HG03378 (cell line): ENCODE results near the gene SETX.
"Not testable (repeated sequence)": the region's sequence is repeated elsewhere in the genome, so short reads cannot be mapped to it uniquely, and the experiment has no call there.

Source experiments
- ATAC-seq: cut with Tn5 transposase; IDR thresholded peaks from one replicate; pipeline ENCODE4 v1.9.1; 2021; ENCODE audit warnings: mild to moderate bottlenecking, moderate library complexity; ENCODE audit not compliant: unreplicated experiment

SETX gene

DNA sequence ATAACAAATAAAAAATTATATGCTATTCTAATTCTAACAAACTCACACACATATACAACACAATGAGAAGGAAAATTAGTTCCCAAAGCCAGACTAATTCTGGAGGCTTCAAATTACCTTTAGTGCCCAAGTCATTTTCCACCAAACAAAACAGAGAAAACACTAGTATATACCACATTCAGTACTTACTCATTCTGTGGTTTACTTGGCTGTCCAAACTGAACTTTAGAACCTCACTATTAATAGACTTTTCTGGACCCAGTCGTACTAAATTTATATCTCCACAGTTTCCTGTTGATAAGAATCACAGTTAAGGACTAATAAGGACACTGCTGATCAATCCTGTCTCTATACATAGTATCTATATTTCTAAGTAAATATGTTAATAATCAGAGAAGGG lies 66.4 kb downstream of the SETX start:
- ATAC-seq: no peak

- no peak for ATAC-seq
Observed at GRCh38 chr9:132287256-132287760, 67.5 kb downstream of the SETX start.

GRCh38 chr9:132283863-132284262 lies 70.9 kb downstream of the SETX start:
- no peak for ATAC-seq

DNA sequence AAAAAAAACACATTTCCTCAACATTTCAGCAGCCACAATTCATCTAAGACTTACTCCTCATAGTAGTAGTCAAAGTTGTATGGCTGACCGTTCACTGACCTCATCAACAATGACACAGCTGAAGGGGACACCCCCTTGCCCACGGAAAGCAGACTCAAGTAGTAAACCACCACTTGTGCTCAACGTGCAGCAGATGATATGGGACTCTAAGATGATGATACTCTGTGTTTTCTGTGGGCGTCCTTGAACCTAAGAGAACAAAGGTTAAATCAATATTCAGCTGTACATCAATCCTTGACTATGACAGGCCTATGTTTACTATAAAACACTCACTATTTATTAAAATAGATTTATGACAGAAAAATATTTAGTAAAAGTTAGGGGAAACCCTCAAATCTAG lies 71.6 kb downstream of the SETX start:
- ATAC-seq: no peak

DNA sequence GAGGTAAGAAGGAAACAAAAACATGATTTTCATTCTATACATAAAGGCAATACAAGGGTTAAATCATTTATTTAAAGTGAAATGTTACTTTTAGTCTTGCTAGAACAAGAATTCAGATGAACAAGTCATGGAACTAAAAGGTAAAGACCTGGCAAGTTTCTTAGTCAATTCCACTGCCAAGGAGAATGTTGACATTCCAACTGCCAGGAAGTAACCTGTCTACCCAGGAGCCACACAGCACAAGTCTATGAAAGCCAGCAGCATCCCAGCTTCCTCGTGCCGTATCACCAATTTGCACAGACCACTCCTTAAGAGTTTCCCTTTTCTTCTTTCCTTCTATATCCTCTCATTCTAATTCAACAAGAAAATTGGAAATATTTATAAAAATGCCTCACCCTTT lies 79.9 kb downstream of the SETX start:
- no peak for ATAC-seq

GRCh38 chr9:132269704-132270516 lies 84.9 kb downstream of the SETX start:
- ATAC-seq: not testable (repeated sequence)

DNA sequence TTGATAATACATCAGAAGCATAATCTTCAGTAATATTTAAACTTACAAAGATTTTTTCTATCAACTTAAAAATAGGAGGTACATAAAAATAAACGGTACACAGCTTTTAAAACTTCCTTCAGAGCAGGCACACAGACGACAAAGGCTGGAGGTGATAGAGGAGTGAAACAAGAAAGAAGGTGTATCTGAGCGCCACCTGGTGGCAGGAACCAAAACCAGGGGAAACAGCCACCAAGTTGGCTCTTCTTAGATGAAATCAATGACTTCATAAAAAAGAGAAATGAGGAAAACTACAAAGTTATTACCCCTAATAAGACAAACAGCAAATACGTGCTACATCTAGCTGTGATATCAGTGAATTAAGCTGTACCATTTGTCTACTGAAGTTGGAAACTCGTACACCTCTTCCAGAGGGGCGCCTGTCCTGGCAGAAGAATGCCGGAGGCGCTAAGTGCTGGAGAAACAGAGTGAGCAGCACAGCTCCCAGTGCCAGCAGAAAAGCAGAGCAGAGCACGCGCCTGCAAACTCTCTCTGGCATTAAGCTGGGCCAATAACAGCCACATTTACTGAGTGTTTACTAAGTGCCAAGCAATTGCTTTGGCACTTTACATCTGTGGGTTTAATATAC lies 85.9 kb downstream of the SETX start:
- no peak for ATAC-seq

DNA sequence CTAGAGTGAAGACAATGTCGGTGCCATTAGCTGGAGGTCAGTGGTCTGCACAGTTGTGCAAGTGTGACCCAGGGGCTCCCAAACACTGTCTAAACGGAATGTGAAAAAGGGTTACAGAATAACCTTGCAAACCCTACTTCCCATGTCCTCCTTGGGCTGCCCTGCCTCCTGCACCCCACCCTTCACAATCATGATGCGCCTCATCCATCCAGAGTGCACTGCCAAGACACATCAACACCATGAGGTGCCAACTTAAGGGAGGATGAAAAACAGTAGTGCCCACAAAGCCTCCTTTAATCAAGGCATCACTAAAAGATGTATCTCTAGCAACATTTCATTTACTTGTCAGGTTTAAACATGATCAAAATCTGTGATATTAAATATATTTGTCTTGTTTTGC lies 87.1 kb downstream of the SETX start:
- ATAC-seq: no peak

GRCh38 chr9:132266017-132266416 lies 88.8 kb downstream of the SETX start:
- ATAC-seq: no peak

DNA sequence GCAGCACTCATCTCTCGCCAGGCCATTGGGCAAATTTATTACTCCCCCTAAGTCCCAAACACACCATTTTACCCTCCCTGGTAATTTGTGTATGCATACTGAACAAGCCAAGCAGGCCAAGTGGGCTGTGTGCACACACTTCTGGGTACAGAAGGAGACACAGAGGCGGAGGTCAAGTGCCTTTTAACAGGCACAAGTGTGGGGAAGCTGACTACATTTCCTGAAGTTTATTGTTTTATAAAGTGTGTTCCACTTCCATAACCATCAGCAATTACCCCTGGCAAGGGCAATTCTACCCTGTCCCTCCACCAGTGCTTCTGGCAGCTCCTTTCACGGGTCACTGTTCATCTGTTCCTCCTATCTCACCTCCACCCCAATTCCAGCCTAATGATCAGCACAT lies 93.9 kb downstream of the SETX start:
- ATAC-seq: no peak

DNA sequence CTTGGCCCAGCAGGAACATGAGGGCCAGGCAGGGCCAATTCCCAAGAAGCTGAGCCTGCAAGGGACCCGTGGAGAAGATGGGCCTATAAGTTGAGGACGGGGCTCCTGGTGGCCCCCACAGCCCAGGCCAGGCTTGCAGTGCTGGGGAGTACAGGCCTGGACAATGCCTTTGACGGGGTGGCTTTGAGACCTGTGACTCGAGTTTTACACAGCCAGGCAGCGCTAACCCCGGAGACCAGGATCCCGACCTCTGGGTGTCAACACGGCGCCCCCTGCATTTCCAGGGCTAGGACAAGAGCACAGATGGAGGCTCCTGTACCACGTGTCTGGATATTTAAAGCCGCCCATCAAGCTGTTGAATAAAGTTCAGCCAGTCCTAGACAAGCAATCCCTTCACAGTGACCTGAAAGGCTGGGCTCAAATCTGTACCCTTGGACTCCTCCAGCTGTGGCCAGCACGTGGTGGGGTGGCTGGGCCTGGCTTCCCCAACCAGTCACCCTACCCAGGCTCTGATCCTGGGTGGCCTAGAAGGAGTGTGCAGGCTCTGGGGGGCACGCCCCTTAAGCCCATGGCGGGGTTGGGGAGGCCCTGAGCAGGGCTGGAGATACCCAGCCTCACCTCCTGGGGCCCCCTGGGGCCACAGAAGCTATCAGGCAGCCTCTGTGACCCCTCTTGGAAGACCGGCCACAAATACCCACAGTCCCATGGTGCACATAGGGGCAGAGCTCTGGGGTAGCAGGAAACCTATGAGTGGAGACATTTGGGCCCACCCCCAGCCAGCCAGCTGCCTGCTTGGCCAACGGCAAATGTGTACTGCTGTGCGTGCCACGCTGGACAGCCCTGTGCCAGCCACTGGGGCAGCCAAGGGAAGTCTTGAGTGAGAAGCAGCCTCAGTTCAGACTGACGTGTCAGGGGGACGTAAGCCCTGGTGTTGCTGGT lies 104.2 kb downstream of the SETX start:
- no peak for ATAC-seq

GRCh38 chr9:132249690-132250089 lies 105.1 kb downstream of the SETX start:
- ATAC-seq: no peak

DNA sequence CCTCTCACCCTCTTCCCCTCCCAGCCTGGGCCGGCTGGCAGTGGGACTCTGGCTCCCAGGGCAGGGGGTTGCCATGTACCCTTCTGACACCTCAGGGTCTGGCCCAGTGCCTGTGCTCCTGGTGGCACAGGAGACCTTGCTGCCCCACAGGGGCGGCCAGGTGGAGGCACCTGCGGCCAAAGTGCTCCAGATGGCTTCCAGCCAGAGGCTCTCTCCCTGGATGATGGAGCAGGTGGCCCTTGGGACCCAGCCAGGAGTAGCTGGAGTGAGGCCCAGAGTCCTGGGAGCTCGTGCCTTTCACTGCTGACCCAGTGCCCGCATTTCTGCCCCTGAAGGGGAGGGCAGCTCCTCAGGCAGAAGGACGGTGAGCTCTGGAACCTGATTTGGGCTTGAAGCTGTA lies 105.7 kb downstream of the SETX start:
- ATAC-seq: no peak

- ATAC-seq: no peak
Observed at GRCh38 chr9:132247942-132248341, 106.8 kb downstream of the SETX start.

DNA sequence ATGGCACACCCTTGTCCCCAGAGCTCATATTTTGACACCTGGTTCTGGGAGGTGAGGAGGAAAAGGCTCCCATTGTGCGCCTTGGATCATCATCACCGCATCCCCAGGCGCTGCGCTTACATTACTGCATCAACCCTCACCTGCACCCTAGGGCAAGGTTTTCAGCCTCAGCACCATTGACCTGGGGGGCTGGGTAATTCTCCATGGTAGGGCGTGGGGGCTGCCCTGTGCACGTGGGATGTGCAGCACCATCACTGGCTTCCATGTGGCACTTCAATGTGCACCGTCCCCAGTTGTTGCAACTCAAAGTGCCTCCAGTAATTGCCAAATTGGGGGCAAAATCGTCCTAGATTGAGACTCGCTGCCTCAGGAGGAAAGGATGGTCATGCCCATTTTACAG lies 109.3 kb downstream of the SETX start:
- no peak for ATAC-seq

DNA sequence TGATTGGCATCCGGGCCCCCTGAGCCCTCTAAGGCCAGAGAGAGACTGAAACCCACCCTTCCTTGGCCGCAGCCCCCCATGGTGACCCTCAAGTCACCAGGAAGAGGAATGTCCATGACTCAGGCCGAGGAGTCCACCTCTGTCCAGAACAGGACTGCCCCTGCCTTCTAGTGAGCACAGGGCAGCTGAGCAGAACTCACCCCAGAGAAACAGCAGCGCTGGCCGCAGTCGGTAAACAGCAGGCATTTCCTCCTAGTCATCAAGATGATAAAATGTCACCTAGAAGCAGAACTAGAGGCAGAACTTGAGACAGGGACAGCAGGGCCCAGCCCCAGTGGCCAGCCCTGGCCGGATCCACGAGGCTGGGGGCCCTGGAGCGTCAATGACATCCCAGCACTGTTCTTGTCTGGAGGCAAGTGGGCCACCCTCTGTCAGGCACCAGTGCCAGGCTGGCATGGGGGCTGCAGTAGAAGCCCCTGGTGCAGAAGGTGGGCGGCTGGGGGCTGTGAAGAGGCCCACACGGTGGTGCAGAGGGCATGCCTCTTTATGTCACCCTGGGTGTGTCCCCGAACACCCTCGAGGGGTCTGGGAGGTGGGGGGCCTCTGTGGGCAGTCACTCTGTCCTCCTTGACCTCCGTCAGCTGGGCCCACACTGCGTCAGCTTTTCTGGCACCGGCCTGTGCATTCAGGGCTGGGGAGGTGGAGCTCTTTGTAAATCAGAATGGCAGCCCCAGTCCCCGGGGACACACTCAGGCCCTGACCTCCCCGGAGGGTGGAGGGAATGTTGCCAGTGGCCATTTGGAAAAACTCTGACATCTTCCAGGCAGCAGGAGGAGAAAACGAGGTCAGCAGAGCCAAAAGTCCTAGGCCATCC lies 110.0 kb downstream of the SETX start:
- ATAC-seq: no peak

DNA sequence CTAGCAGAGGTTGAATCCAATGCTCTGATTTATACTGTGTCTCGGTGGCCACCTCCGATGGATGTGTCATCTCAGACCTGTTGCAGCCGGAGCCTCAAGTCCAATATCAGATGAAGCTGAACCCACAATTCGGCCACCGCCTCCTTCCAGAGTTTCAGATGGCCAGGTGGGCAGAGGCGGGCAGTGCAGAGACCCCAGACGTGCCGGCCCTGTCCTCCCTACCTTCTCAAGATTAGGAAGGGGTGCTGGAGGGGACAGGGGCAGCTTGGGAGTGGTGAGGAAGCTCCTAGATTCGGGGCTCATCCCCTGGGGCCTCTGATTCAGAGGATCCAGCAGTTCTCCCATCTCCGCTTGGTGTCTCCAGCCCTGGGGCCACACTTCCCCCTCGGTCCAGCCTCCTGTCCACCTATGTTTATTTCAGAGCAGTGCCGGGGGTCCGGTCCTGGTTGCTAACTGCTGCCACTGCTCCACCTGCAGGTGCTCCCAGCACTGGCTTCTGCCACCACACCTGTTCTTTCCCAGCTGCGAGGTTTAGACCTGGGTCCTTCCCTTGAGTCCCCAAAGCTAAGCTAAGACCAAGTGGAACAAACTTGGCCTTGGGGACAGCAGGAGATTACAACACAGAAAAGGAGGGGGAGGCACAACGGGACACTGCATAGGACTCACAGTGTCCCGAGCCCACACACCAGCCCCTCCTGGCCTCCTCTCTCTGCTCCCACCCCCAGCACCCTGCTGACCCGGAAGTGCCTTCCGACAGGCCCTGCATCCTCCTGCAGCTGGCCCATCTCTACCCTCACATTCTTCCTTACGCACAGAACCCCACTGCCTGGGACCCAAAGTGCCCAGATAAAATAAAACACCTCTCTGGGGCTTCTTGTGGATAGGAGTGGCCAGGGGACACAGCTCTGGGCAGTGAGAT lies 111.4 kb downstream of the SETX start:
- ATAC-seq: no peak

DNA sequence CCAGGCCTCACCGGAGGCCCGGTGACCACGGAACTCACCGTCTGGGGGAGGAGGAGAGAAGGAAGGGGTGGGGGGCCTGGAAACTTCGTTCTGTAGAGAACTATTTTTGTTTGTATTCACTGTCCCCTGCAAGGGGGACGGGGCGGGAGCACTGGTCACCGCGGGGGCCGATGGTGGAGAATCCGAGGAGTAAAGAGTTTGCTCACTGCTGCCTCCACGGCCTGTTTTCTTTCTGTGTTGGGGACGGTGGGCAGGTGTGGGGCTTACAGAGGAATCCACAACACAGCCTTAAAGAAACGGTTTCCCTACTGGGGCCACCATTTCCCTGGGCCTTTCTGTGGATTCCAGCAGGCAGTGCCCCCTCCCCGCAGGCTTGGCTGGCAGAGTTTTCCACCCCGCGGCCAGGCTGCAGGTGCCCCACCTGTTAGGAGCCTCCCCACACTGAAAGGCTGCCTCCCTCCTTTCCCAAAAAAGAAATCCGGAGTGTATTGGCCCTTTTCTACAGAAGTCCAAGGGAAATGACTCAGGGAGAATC lies 112.1 kb downstream of the SETX start:
- no peak for ATAC-seq
